H1 (cell line): ENCODE measurements around the gene SENP2. TPM values are rescaled to one million over a fixed set of nuclear protein-coding genes. Genes with fewer than 3 reads are reported as not detected.

Experiments used
- BCL11A ChIP-seq, 2 experiments: IDR thresholded peaks; one replicate each; pipeline ENCODE4 v1.6.1; 2011; ENCODE audit warnings: low read depth in 2 of 2, low read length in 2 of 2, mild to moderate bottlenecking in 2 of 2
- KDM1A ChIP-seq: fragments of 200-600, 300-600 bp; sonication (generic); IDR thresholded peaks from 2 replicates; pipeline ENCODE4 v1.7.1; 2016; ENCODE audit warnings: mild to moderate bottlenecking, low read length, borderline replicate concordance
- SIRT6 ChIP-seq: IDR thresholded peaks from one replicate; pipeline ENCODE4 v1.7.1; 2012; ENCODE audit warnings: low read length, inconsistent platforms
- polyA plus RNA-seq, 7 experiments: library from polyadenylated mRNA; depleted of rRNA in 3 of 7; stranded (reverse) in 5 of 7; unstranded in 2 of 7; fragments of >200 nt in 5 of 7; fragments of 200-250 nt in 2 of 7; gene quantifications; 1 replicate in 5 of 7; 2 replicates in 1 of 7; 4 replicates in 1 of 7; pipeline versions ENCODE4 v1.2.1 to v1.2.3, GENCODE V29; 2011 to 2013; ENCODE audit warnings: missing spikeins in 2 of 7, mixed read lengths in 2 of 7
- total RNA-seq: library from RNA; stranded (reverse); fragmentation: NEBNext Ultra II Directional; extraction: Animal tissue kit (Norgen Biotek cat#: 25700); gene quantifications from 2 replicates; pipeline ENCODE4 v1.2.1, GENCODE V29; 2021
- TF ChIP-seq, protein P1 (sequence below): fragments of 300-600 bp; sonication (generic); IDR thresholded peaks from 2 replicates; pipeline ENCODE4 v1.7.1; 2012; ENCODE audit warnings: low read length, moderate library complexity, mild to moderate bottlenecking, inconsistent platforms; ENCODE audit not compliant: insufficient replicate concordance
- TF ChIP-seq, protein P2 (sequence below), 3 experiments: IDR thresholded peaks; 1 replicate in 2 of 3; 2 replicates in 1 of 3; pipeline versions ENCODE4 v1.5.1 to v1.6.1; 2011; ENCODE audit warnings: low read length in 3 of 3, mild to moderate bottlenecking in 3 of 3, inconsistent platforms in 2 of 3, low read depth in 1 of 3, moderate library complexity in 1 of 3; ENCODE audit not compliant: insufficient read depth in 1 of 3; ENCODE audit errors: control extremely low read depth in 1 of 3

Gene SENP2
- total and polyA plus RNA-seq, 2 of the 8 experiments (the other 6 are each of a cell fraction or from before 2014, with no cell fraction given), result 25.2 to 69.3 TPM

GRCh38 chr3:185606196-185606595 lies 20.1 kb downstream of the SENP2 start (continued):
- TF ChIP-seq, protein P1, sequence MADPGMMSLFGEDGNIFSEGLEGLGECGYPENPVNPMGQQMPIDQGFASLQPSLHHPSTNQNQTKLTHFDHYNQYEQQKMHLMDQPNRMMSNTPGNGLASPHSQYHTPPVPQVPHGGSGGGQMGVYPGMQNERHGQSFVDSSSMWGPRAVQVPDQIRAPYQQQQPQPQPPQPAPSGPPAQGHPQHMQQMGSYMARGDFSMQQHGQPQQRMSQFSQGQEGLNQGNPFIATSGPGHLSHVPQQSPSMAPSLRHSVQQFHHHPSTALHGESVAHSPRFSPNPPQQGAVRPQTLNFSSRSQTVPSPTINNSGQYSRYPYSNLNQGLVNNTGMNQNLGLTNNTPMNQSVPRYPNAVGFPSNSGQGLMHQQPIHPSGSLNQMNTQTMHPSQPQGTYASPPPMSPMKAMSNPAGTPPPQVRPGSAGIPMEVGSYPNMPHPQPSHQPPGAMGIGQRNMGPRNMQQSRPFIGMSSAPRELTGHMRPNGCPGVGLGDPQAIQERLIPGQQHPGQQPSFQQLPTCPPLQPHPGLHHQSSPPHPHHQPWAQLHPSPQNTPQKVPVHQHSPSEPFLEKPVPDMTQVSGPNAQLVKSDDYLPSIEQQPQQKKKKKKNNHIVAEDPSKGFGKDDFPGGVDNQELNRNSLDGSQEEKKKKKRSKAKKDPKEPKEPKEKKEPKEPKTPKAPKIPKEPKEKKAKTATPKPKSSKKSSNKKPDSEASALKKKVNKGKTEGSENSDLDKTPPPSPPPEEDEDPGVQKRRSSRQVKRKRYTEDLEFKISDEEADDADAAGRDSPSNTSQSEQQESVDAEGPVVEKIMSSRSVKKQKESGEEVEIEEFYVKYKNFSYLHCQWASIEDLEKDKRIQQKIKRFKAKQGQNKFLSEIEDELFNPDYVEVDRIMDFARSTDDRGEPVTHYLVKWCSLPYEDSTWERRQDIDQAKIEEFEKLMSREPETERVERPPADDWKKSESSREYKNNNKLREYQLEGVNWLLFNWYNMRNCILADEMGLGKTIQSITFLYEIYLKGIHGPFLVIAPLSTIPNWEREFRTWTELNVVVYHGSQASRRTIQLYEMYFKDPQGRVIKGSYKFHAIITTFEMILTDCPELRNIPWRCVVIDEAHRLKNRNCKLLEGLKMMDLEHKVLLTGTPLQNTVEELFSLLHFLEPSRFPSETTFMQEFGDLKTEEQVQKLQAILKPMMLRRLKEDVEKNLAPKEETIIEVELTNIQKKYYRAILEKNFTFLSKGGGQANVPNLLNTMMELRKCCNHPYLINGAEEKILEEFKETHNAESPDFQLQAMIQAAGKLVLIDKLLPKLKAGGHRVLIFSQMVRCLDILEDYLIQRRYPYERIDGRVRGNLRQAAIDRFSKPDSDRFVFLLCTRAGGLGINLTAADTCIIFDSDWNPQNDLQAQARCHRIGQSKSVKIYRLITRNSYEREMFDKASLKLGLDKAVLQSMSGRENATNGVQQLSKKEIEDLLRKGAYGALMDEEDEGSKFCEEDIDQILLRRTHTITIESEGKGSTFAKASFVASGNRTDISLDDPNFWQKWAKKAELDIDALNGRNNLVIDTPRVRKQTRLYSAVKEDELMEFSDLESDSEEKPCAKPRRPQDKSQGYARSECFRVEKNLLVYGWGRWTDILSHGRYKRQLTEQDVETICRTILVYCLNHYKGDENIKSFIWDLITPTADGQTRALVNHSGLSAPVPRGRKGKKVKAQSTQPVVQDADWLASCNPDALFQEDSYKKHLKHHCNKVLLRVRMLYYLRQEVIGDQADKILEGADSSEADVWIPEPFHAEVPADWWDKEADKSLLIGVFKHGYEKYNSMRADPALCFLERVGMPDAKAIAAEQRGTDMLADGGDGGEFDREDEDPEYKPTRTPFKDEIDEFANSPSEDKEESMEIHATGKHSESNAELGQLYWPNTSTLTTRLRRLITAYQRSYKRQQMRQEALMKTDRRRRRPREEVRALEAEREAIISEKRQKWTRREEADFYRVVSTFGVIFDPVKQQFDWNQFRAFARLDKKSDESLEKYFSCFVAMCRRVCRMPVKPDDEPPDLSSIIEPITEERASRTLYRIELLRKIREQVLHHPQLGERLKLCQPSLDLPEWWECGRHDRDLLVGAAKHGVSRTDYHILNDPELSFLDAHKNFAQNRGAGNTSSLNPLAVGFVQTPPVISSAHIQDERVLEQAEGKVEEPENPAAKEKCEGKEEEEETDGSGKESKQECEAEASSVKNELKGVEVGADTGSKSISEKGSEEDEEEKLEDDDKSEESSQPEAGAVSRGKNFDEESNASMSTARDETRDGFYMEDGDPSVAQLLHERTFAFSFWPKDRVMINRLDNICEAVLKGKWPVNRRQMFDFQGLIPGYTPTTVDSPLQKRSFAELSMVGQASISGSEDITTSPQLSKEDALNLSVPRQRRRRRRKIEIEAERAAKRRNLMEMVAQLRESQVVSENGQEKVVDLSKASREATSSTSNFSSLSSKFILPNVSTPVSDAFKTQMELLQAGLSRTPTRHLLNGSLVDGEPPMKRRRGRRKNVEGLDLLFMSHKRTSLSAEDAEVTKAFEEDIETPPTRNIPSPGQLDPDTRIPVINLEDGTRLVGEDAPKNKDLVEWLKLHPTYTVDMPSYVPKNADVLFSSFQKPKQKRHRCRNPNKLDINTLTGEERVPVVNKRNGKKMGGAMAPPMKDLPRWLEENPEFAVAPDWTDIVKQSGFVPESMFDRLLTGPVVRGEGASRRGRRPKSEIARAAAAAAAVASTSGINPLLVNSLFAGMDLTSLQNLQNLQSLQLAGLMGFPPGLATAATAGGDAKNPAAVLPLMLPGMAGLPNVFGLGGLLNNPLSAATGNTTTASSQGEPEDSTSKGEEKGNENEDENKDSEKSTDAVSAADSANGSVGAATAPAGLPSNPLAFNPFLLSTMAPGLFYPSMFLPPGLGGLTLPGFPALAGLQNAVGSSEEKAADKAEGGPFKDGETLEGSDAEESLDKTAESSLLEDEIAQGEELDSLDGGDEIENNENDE, result no peak
- TF ChIP-seq KDM1A (no peak), BCL11A (IDR thresholded peaks at IDR 0.05; ENCODE audit: low read depth in 2 of 2, low read length in 2 of 2) (no peak), SIRT6 (no peak)
- TF ChIP-seq, protein P2, sequence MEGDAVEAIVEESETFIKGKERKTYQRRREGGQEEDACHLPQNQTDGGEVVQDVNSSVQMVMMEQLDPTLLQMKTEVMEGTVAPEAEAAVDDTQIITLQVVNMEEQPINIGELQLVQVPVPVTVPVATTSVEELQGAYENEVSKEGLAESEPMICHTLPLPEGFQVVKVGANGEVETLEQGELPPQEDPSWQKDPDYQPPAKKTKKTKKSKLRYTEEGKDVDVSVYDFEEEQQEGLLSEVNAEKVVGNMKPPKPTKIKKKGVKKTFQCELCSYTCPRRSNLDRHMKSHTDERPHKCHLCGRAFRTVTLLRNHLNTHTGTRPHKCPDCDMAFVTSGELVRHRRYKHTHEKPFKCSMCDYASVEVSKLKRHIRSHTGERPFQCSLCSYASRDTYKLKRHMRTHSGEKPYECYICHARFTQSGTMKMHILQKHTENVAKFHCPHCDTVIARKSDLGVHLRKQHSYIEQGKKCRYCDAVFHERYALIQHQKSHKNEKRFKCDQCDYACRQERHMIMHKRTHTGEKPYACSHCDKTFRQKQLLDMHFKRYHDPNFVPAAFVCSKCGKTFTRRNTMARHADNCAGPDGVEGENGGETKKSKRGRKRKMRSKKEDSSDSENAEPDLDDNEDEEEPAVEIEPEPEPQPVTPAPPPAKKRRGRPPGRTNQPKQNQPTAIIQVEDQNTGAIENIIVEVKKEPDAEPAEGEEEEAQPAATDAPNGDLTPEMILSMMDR (IDR thresholded peaks at IDR 0.05; ENCODE audit: control extremely low read depth in 1 of 3, insufficient read depth in 1 of 3, low read depth in 1 of 3, low read length in 3 of 3), result no peak
- TF ChIP-seq, all 59 proteins: peak for 0
